IMR-90 (cell line): ENCODE data around the gene TOR2A. TPM values are rescaled to one million over a fixed set of nuclear protein-coding genes. Genes with fewer than 3 reads are reported as not detected.

Experiments
- ATAC-seq: fragments of 200-7000 bp; cut with Tn5 transposase; 2 replicates; pipeline ENCODE4 v1.9.1; 2020; ENCODE audit warnings: low read depth, mild to moderate bottlenecking, moderate library complexity
- BruUV-seq: library from RNA; stranded (reverse); fragments of 400-500 nt; replicated peaks from 2 replicates; lab custom pipeline; 2021; lab: Mats Ljungman, UMichigan
- CTCF ChIA-PET: fragments of 300-600 bp; formaldehyde crosslinking; extraction: SDS; loops from one replicate; lab custom pipeline; 2021; ENCODE audit warnings: antibody characterized with exemption; lab: Yijun Ruan, JAX
- POLR2A ChIA-PET: fragments of 300-600 bp; sonication (Branson Sonifier 250); formaldehyde crosslinking; loops from one replicate; lab custom pipeline; 2022; ENCODE audit warnings: antibody characterized with exemption; ENCODE audit not compliant: unreplicated experiment; lab: Charles Lee
- DNase-seq: peaks from one replicate; pipeline ENCODE4 v3.0.0; 2013
- H2AFZ ChIP-seq: replicated peaks from 2 replicates; pipeline ENCODE3; 2013; ENCODE audit warnings: low read length, mild to moderate bottlenecking; ENCODE audit not compliant: poor library complexity
- H2AK5ac ChIP-seq: 2 replicates; pipeline ENCODE4 v1.6.1; 2013; ENCODE audit warnings: low read depth, low read length, inconsistent platforms
- H2AK9ac ChIP-seq: replicated peaks from 2 replicates; pipeline ENCODE3; 2013; ENCODE audit warnings: mild to moderate bottlenecking, low read depth, low read length, moderate library complexity; ENCODE audit not compliant: poor library complexity
- H2BK120ac ChIP-seq: 2 replicates; pipeline ENCODE4 v1.6.1; 2013; ENCODE audit warnings: low read depth, low read length, inconsistent platforms
- H2BK15ac ChIP-seq: 3 replicates; pipeline ENCODE4 v1.6.1; 2013; ENCODE audit warnings: low read depth, low read length, inconsistent platforms
- H2BK20ac ChIP-seq: 2 replicates; pipeline ENCODE4 v1.6.1; 2013; ENCODE audit warnings: low read depth, mild to moderate bottlenecking, inconsistent platforms, low read length, moderate library complexity
- H2BK5ac ChIP-seq: 2 replicates; pipeline ENCODE4 v1.6.1; 2013; ENCODE audit warnings: mild to moderate bottlenecking, low read depth, low read length, inconsistent platforms; ENCODE audit not compliant: poor library complexity, severe bottlenecking
- H3K14ac ChIP-seq: replicated peaks from 2 replicates; pipeline ENCODE4 v1.6.1; 2013; ENCODE audit warnings: low read depth, low read length, inconsistent platforms
- H3K18ac ChIP-seq: 2 replicates; pipeline ENCODE4 v1.6.1; 2013; ENCODE audit warnings: low read depth, low read length, control low read depth
- H3K23ac ChIP-seq: 2 replicates; pipeline ENCODE4 v1.6.1; 2013; ENCODE audit warnings: low read depth, low read length, inconsistent platforms
- H3K27ac ChIP-seq: 2 replicates; pipeline ENCODE4 v1.5.1; 2013; ENCODE audit warnings: mild to moderate bottlenecking, control low read depth, low read length; ENCODE audit not compliant: insufficient read depth
- H3K27me3 ChIP-seq: 2 replicates; pipeline ENCODE4 v1.6.1; 2013; ENCODE audit warnings: low read length; ENCODE audit not compliant: control insufficient read depth, insufficient read depth
- H3K36me3 ChIP-seq: 2 replicates; pipeline ENCODE4 v1.6.1; 2013; ENCODE audit warnings: low read length, mixed read lengths; ENCODE audit not compliant: control insufficient read depth, insufficient read depth
- H3K4ac ChIP-seq: 2 replicates; pipeline ENCODE4 v1.6.1; 2013; ENCODE audit warnings: low read depth, low read length, inconsistent platforms
- H3K4me1 ChIP-seq: 2 replicates; pipeline ENCODE4 v1.6.1; 2013; ENCODE audit warnings: low read length, mixed read lengths; ENCODE audit not compliant: control insufficient read depth, insufficient read depth
- H3K4me2 ChIP-seq: 2 replicates; pipeline ENCODE4 v1.6.1; 2013; ENCODE audit warnings: low read depth, mild to moderate bottlenecking, control low read depth, low read length, moderate library complexity
- H3K4me3 ChIP-seq: 2 replicates; pipeline ENCODE4 v1.5.1; 2013; ENCODE audit warnings: low read depth, mild to moderate bottlenecking, control low read depth, low read length, moderate library complexity; ENCODE audit not compliant: insufficient read depth
- H3K56ac ChIP-seq: 2 replicates; pipeline ENCODE4 v1.6.1; 2013; ENCODE audit warnings: low read length, inconsistent platforms; ENCODE audit not compliant: insufficient read depth; ENCODE audit errors: extremely low read depth
- H3K79me1 ChIP-seq, 2 experiments: 2 replicates each; pipeline ENCODE4 v1.6.1; 2013; ENCODE audit warnings: low read length in 2 of 2, inconsistent platforms in 1 of 2, low read depth in 1 of 2
- H3K9ac ChIP-seq: 2 replicates; pipeline ENCODE4 v1.6.1; 2013; ENCODE audit warnings: low read depth, low read length, control low read depth
- H3K9me1 ChIP-seq: 2 replicates; pipeline ENCODE4 v1.6.1; 2013; ENCODE audit warnings: low read length, inconsistent platforms; ENCODE audit not compliant: insufficient read depth
- H3K9me3 ChIP-seq: 2 replicates; pipeline ENCODE4 v1.6.1; 2013; ENCODE audit warnings: low read length; ENCODE audit not compliant: control insufficient read depth, insufficient read depth
- H4K20me1 ChIP-seq: 2 replicates; pipeline ENCODE4 v1.6.1; 2013; ENCODE audit warnings: low read length, inconsistent platforms; ENCODE audit not compliant: insufficient read depth
- H4K5ac ChIP-seq: 2 replicates; pipeline ENCODE4 v1.6.1; 2013; ENCODE audit warnings: mild to moderate bottlenecking, low read depth, low read length, control low read depth
- H4K8ac ChIP-seq, 2 experiments: 2 replicates each; pipeline ENCODE4 v1.6.1; 2013; ENCODE audit warnings: low read depth in 2 of 2, low read length in 2 of 2, control low read depth in 1 of 2, inconsistent platforms in 1 of 2
- H4K91ac ChIP-seq: 2 replicates; pipeline ENCODE4 v1.6.1; 2013; ENCODE audit warnings: low read depth, low read length, inconsistent platforms; ENCODE audit not compliant: insufficient read depth
- BHLHE40 ChIP-seq: fragments of 150-350 bp; IDR thresholded peaks from 2 replicates; pipeline ENCODE4 v1.6.1; 2016; ENCODE audit warnings: mild to moderate bottlenecking, low read depth, low read length
- CEBPB ChIP-seq: IDR thresholded peaks from 2 replicates; pipeline ENCODE4 v1.6.1; 2012; ENCODE audit warnings: low read depth, low read length, improper control_type of control experiment
- FOS ChIP-seq: fragments of 150-350 bp; IDR thresholded peaks from 2 replicates; pipeline ENCODE4 v1.6.1; 2016; ENCODE audit warnings: low read depth, low read length
- MAFK ChIP-seq: IDR thresholded peaks from 2 replicates; pipeline ENCODE4 v1.6.1; 2012; ENCODE audit warnings: low read depth, low read length, improper control_type of control experiment
- MAZ ChIP-seq: IDR thresholded peaks from 2 replicates; pipeline ENCODE4 v1.6.1; 2012; ENCODE audit warnings: low read depth, mild to moderate bottlenecking, low read length, improper control_type of control experiment, moderate library complexity, borderline replicate concordance
- MXI1 ChIP-seq: IDR thresholded peaks from 2 replicates; pipeline ENCODE4 v1.6.1; 2012; ENCODE audit warnings: low read depth, mild to moderate bottlenecking, low read length, moderate library complexity, borderline replicate concordance
- POLR2A ChIP-seq: IDR thresholded peaks from 2 replicates; pipeline ENCODE4 v1.6.1; 2012; ENCODE audit warnings: mild to moderate bottlenecking, low read depth, low read length
- RAD21 ChIP-seq: IDR thresholded peaks from 2 replicates; pipeline ENCODE4 v1.6.1; 2012; ENCODE audit warnings: low read length, improper control_type of control experiment
- RCOR1 ChIP-seq: IDR thresholded peaks from 2 replicates; pipeline ENCODE4 v1.6.1; 2012; ENCODE audit warnings: mild to moderate bottlenecking, low read length, improper control_type of control experiment; ENCODE audit not compliant: insufficient replicate concordance
- RFX5 ChIP-seq: IDR thresholded peaks from 2 replicates; pipeline ENCODE4 v1.8.0; 2012; ENCODE audit warnings: low read depth, mild to moderate bottlenecking, low read length, moderate library complexity
- SMC3 ChIP-seq: fragments of 150-350 bp; IDR thresholded peaks from 2 replicates; pipeline ENCODE4 v1.6.1; 2016; ENCODE audit warnings: low read depth, mild to moderate bottlenecking, antibody characterized with exemption, low read length, moderate library complexity
- WGBS, 2 experiments: methylation state at CpG; one replicate each; pipeline versions ENCODE4 v1.1.5 to v1.1.7; 2013; ENCODE audit warnings: missing lambda C conversion rate in 2 of 2; ENCODE audit not compliant: insufficient read length in 1 of 2; ENCODE audit errors: extremely low coverage in 2 of 2; 5-methylcytosine and 5-hydroxymethylcytosine counted together
- dilution Hi-C: fragments of 300-500 bp; cut with HindIII; formaldehyde crosslinking; loops from one replicate; pipeline ENCODE4 v1.14.3; 2018; ENCODE audit warnings: low sequenced_read_pairs; ENCODE audit not compliant: unreplicated experiment
- in situ Hi-C: fragments of 300-500 bp; cut with MboI; formaldehyde crosslinking; loops from 3 replicates; pipeline ENCODE4 v1.14.3; 2019; ENCODE audit warnings: low sequenced_read_pairs, inconsistent platforms, mixed read lengths
- intact Hi-C: fragments of 100-400 bp; cut with micrococcal nuclease; formaldehyde crosslinking; loops from 2 replicates; pipeline ENCODE4 v1.10.0; 2022
- polyA plus RNA-seq, 3 experiments: library from polyadenylated mRNA; depleted of rRNA; stranded (reverse); fragments of >200 nt; gene quantifications; 2 replicates each; pipeline ENCODE4 v1.2.3, GENCODE V29; 2012; ENCODE audit warnings: low replicate concordance in 1 of 3
- total RNA-seq: library from RNA; depleted of rRNA; stranded (reverse); fragments of >200 nt; gene quantifications from 2 replicates; pipeline ENCODE4 v1.2.3, GENCODE V29; 2012
- TF ChIP-seq, protein P1 (sequence below): conservative IDR thresholded peaks from 2 replicates; pipeline ENCODE4 v1.5.1; 2012; ENCODE audit warnings: mild to moderate bottlenecking, low read depth, low read length, improper control_type of control experiment
- TF ChIP-seq, protein P2 (sequence below): fragments of 150-350 bp; IDR thresholded peaks from 2 replicates; pipeline ENCODE4 v1.6.1; 2017; ENCODE audit warnings: mild to moderate bottlenecking, antibody characterized with exemption, low read length, low read depth
- TF ChIP-seq, protein P3 (sequence below): fragments of 150-350 bp; IDR thresholded peaks from 2 replicates; pipeline ENCODE4 v1.6.1; 2016; ENCODE audit warnings: low read depth, mild to moderate bottlenecking, low read length, moderate library complexity, borderline replicate concordance

TOR2A gene
- total and polyA plus RNA-seq, 2 of the 4 experiments (the other 2 are of a cell fraction): 0.90 to 12.5 TPM

DNA sequence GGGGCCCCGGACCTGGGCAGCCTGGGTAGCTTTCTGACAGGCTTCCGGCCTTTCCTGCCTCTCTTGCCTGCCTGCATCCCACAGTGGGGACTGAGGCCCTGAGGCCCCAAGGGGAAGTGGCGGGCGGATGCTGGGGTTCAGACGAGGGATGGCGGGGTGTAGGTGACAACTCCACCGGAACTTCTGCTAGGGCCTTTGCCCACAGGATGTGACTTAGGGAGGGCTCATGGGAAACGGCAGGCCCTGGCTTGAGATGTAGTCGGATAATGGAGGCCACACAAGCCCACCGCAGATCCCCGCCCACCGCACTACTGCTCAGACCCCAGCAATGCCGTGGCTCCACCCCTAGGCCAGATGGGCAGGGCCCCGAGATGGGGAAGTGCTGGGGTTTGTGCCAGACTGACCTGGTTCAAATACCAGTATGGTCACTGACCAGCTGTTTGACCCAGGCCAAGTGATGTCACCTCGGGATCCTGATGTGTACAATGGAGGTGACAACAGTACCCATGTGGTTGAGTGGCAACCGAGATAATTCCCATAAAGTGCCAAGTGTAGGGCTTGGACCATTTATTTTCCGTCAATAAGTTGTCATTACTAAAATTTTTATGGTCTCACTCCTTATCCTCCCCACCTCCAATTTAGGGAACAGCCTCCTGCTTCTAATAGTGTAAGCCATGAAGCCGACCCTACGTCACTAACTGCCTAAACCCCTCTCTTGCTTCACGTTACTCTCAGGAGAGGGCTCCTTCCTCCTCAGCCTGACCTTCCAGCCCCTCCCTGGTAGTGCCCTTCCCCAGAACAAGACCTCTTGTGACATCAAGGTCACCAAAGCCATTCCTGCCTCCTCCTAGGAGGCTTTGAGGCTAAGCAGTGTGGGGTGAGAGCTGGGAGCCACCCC lies 48.3 kb upstream of the TOR2A start:
- no peak overlapping the region for H3K4me2 ChIP-seq
- H3K36me3 ChIP-seq: peaks cover 13% of the 10 kb centered on the region
- ATAC-seq (no peak), DNase-seq (no peak)
- no peaks in the 10 kb centered on the region for H3K9me1 ChIP-seq
- no peak overlapping the region for H3K23ac ChIP-seq
- no peak overlapping the region for H3K9ac ChIP-seq
- H3K27me3 ChIP-seq: no peaks in the 10 kb centered on the region
- POLR2A ChIA-PET: no interaction called here
- BruUV-seq: no TSS peak
- no peak overlapping the region for H2BK5ac ChIP-seq
- no peak overlapping the region for H2AK5ac ChIP-seq
- no peak overlapping the region for H3K27ac ChIP-seq
- no peaks in the 10 kb centered on the region; the same call in 1 of the 2 replicates for H3K4me1 ChIP-seq
- no peak overlapping the region for H3K4me3 ChIP-seq
- H3K18ac ChIP-seq: no peak overlapping the region
- H3K14ac ChIP-seq: no peak overlapping the region
- intact Hi-C loops (no loop called here), in situ Hi-C loops (loop anchor here (5.0 kb wide), 1 partner anchor 46 kb away; the partner anchor contains the start of gene TOR2A), dilution Hi-C loops (no loop called here)
- H2BK120ac ChIP-seq: no peak overlapping the region
- peaks cover 24% of the 10 kb centered on the region for H4K20me1 ChIP-seq
- 83% methylated on average over 6 of the region's 20 CpGs; no CpG with 5 or more reads in 1 of the 2 experiments for WGBS, 2 experiments
- H2BK20ac ChIP-seq: no peak overlapping the region
- H3K9me3 ChIP-seq: no peaks in the 10 kb centered on the region
- H4K8ac ChIP-seq: no peak overlapping the region
- H4K5ac ChIP-seq: no peak overlapping the region
- H3K56ac ChIP-seq: no peak overlapping the region
- H3K79me1 ChIP-seq: peaks cover 6 to 22% of the 10 kb centered on the region in 2 experiments; a peak in 3 of 4 replicates
- CTCF ChIA-PET: interaction anchor here (0.7 kb wide), 1 partner anchor 70 kb away, joined by 3 read pairs; no protein-coding TSS in a partner anchor
- peak overlapping the region; percentile 9 for H2AFZ ChIP-seq
- no peak overlapping the region for H2AK9ac ChIP-seq
- H3K4ac ChIP-seq: no peak overlapping the region
- H4K91ac ChIP-seq: no peak overlapping the region
- no peak overlapping the region for H2BK15ac ChIP-seq
- TF ChIP-seq SMC3: no peak
- TF ChIP-seq RFX5: no peak
- TF ChIP-seq, protein P1, sequence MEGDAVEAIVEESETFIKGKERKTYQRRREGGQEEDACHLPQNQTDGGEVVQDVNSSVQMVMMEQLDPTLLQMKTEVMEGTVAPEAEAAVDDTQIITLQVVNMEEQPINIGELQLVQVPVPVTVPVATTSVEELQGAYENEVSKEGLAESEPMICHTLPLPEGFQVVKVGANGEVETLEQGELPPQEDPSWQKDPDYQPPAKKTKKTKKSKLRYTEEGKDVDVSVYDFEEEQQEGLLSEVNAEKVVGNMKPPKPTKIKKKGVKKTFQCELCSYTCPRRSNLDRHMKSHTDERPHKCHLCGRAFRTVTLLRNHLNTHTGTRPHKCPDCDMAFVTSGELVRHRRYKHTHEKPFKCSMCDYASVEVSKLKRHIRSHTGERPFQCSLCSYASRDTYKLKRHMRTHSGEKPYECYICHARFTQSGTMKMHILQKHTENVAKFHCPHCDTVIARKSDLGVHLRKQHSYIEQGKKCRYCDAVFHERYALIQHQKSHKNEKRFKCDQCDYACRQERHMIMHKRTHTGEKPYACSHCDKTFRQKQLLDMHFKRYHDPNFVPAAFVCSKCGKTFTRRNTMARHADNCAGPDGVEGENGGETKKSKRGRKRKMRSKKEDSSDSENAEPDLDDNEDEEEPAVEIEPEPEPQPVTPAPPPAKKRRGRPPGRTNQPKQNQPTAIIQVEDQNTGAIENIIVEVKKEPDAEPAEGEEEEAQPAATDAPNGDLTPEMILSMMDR: no peak
- TF ChIP-seq POLR2A: no peak
- TF ChIP-seq MXI1: no peak
- no peak for TF ChIP-seq MAZ
- no peak for TF ChIP-seq MAFK
- TF ChIP-seq CEBPB: no peak
- TF ChIP-seq BHLHE40: no peak
- no peak for TF ChIP-seq RCOR1
- no peak for TF ChIP-seq RAD21
- TF ChIP-seq, protein P2, sequence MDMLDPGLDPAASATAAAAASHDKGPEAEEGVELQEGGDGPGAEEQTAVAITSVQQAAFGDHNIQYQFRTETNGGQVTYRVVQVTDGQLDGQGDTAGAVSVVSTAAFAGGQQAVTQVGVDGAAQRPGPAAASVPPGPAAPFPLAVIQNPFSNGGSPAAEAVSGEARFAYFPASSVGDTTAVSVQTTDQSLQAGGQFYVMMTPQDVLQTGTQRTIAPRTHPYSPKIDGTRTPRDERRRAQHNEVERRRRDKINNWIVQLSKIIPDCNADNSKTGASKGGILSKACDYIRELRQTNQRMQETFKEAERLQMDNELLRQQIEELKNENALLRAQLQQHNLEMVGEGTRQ: no peak
- TF ChIP-seq FOS: no peak
- TF ChIP-seq, protein P3, sequence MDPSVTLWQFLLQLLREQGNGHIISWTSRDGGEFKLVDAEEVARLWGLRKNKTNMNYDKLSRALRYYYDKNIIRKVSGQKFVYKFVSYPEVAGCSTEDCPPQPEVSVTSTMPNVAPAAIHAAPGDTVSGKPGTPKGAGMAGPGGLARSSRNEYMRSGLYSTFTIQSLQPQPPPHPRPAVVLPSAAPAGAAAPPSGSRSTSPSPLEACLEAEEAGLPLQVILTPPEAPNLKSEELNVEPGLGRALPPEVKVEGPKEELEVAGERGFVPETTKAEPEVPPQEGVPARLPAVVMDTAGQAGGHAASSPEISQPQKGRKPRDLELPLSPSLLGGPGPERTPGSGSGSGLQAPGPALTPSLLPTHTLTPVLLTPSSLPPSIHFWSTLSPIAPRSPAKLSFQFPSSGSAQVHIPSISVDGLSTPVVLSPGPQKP: no peak
